Stimulated activated CD4-positive, alpha-beta T cell treated with anti-CD3 and anti-CD28 coated beads, Interleukin-12 subunit alpha, Interleukin-12 subunit beta, amount 100 ng/mL, for 4 hours (primary cell): ENCODE results near the gene GOLGA5.
"Not testable (repeated sequence)": the region's sequence is repeated elsewhere in the genome, so short reads cannot be mapped to it uniquely, and the experiment has no call there.

ENCODE experiments used
- DNase-seq: peaks from one replicate; pipeline ENCODE4 v3.0.0-alpha.2; 2020

GOLGA5 gene

DNA sequence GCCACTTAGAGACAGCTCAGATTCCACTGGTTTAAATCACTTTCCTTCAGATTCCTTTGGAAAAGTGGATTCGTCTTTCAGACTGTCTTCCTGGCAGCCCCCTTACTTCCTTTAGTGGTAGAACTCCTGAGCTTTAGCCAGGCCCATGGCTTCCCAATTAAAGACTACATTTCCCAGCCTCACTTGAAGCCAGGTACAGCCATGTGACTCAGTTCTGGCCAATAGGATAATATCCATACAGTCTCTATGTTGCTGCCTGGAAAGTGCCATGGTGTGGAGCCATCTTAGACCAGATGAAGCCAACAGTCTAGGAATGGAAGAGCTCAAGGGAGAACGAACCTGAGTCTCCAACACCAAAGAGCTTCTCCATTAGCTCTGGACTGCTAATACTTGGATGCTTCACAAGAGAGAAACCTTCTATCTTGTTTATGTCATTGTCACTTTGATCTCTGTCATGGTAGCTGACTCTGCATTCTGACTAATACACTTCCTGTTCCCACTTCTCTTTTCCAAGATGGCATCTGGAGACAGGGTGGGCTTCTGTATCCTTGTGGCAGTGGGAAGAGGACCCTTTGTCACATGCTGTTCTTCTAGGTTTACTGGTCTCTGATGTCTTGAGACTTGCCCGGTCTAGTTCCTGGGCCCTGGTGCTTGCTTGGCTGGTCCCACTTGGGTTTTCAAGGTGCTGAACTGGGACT is 15.1 kb upstream of the GOLGA5 start:
- DNase-seq = not testable (repeated sequence)

DNA sequence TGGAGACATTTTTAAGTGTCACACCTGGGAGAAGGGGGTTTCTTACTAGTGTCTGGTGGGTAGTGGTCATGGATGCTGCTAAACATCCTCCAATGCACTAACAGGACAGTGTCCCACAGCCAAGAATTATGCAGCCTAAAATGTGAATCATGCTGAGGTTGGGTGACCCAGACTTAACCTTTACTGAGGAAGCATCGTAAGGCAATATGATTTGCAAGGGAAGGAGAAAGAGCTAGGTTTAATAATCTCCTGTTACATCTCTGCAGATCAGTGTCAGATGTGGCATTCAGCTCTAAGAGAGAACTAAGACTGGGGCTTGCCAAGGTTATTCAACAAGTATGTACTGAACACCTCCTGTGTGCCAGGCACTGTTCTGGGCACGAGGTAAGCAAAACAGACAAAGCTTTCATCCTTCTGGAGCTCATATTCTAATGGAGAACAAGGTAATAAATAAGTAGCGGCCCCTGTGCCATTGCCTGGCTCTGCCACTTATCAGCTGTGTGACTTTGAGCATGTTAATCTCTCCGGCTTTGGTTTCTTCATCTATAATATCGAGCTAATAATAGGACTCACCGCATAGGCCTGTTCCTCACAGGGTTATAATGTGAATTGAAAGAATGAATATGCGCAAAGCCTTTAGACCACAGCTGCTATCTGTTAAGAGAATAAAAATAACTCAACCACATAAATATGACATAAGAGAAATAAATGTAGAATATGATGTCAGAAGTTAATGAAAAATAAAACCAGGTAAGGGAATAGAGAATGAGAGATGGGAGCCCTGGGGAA is 13.5 kb upstream of the GOLGA5 start:
- DNase-seq = no peak

DNA sequence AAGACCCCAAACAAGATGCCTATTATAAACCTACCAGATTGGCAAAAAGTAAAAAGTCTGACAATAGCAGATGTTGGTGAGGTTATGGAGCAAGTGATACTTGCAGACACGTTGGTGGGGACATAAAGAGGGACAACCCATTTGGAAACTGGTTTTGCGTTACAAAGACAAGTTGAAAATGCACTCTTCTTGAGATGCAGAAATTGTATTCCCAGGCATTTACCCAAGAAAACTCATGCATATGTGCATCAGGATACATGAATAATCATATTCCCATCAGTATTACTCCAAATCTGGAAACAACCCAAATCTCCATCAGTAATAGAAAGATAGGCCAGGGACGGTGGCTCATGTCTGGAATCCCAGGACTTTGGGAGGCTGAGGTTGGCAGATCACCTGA is 12.8 kb upstream of the GOLGA5 start:
- no peak for DNase-seq

DNA sequence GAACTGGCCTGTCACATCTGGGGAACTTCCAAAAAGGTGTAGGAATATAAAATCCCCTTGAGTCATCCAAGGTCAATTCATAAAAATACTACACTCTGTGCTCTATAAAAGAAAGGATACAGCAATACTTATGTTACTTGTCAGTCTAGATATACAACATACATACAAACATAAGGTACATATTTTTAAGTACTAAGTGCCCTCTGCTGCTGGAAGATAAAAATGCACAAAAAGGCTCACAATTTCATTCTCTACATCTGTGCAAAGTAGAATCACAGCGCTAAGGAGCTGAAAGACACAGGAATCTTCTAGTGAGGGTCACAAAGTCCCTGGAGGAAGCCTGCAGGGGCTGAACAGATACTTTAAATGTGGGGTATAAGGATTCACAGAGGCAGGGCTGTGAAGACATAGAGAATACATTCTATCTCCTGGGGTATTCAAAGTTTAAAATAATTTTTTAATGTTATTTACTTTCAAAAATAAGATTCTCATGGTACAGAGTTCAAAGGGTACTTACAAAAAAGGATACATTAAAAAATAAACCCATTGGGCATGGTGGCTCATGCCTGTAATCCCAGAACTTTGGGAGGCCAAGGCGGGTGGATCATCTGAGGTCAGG is 10.2 kb upstream of the GOLGA5 start:
- DNase-seq = no peak

DNA sequence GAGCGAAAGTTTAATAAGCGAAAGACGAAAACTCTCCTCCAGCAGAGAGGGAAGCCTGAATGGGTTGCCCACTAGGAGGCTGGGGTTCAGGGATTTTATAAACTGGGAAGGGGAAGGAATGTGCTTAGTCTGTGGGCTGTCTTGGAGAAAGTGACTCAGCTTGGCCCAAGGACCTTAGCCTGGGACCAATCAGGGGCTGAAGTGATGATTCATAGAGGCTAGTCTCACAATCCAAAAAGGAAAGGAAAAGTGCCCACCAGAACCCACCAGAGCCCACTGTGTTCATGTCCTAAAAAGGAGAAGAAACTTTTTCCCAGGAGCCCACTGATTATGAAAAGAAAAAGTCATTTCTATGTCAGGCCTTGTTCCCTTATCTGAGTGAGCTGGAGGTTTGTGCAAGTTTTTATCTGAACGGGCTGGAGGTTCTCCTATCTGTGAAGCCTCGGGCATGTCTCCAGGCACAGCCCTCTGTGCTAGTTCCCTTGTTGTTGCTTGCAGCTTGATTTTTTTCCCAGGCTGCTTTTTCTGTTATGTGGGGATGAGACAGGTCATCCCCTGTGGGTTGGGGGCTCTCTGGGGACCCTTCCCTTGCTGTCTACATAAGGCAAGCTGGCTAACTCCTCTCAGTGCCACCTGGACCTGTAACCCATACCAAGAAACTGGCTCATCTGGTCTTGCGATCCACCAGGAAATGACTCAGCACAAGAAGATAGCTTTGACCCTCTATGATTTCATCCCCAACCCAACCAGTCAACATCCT is 8.3 kb upstream of the GOLGA5 start:
- DNase-seq = no peak

DNA sequence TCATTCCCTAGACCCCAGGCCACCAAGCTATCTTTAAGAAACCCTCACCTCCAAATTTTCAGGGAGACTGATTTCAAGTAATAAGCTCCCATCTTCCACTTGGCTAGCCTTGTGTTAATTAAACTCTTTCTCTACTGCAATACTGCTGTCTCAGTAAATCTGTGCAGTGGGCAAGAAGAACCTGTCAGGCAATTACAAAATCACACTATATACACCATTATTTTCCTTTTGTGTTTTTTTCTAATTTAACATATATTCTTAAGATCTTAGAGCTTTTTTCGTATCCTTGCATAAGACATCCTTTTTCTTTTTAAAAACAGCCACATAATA is 7.7 kb upstream of the GOLGA5 start:
- DNase-seq = no peak

DNA sequence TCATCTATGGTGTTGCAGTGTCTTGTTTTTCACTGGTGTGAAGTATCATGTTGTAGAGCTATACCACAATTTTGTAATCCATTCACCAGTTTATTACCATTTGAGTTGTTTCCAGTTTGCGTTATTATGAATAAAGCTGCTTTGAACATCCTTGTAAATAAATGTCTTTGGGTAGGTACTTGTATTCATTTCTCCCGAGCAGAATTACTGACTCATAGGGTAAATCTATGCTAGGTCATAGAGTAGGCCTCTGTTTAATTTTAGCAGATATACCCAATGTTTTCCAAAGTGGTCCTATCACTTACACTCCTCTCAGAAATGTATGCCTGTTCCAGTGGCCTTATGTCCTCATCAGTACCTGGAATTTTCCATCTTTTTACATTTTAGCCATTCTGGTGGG is 6.6 kb upstream of the GOLGA5 start:
- no peak for DNase-seq

DNA sequence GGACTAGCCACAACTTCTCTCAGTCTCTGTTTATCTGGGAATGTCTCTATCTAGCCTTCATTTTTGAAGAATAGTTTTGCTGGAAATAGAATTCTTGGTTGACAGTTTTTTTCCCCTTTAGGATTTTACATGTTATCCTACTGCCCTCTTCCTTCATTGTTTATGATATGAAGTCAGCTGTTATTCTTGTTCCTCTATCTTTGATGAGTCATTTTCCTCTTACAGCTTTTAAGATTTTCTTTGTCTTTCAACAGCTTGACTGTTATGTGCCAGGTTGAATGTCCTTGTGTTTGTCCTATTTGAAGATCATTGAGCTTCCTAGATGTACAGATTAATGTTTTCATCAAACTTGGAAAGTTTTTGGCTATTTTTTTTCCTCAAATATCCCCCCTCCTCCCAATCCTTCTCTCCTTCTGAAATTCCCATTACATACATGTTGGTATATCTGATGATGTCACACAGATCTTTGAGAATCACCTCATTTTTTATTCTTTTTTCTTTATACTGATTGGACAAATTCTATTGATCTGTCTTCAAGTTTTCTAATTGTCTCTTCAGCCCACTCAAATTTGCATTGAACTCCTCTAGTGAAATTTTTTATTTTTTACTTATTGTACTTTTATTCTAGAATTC is 4.5 kb upstream of the GOLGA5 start:
- no peak for DNase-seq

DNA sequence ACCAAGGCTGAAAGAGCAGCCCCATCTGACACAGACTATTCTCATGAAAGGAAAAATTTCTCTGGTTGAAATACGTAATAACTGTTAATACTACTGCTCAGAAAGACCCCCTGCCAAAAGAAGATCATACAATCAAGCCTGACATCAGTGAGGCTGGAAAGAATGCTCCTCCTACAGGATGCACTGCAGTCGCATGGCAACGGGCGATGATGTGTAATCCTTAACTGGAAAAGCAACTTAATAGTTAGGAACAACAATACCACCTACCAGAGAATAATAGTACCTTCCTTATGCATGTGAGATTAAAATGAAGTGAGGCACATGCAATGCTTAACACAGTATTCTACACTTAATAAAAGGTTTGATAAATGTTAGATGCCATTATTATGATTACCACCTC is 1.2 kb upstream of the GOLGA5 start:
- DNase-seq = no peak

DNA sequence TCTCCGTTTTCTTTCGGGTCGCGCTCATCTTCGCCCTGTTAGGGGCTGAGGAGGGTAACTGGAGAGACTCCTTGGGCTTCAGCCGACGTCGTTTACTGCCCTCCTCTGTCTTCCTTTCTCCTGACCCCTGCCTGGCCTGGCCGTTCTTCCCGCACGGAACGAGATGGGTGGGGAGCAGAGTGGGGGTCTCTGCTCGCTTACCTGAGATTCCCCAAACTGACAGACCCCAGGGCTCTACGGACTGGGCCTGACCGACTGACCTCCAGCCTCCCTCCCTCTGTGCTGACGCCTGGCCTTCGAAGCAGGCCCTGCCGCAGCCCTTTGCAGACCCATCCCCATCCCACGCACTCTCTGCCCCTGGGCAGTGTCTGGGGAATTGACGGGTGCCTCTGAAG is 439 bp downstream of the GOLGA5 start:
- peak; percentile 4 for DNase-seq

DNA sequence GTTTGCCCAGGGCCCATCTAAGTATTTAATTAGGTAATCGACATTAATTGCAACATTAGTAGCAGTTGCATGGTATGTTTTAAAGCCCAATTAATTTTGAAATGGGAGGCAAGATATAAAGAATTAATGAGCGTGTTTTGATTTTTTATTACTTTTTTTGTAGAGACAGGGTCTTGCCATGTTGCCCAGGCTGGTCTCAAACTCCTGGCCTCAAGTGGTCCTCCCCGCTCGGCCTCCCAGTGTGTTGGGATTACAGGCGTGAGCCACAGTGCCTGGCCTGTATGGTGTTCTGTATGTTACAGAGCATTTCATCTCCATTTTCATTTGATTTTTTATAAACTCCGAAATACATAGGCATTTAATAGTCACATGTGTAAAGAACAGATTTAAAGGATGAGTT is 856 bp downstream of the GOLGA5 start:
- DNase-seq = no peak

DNA sequence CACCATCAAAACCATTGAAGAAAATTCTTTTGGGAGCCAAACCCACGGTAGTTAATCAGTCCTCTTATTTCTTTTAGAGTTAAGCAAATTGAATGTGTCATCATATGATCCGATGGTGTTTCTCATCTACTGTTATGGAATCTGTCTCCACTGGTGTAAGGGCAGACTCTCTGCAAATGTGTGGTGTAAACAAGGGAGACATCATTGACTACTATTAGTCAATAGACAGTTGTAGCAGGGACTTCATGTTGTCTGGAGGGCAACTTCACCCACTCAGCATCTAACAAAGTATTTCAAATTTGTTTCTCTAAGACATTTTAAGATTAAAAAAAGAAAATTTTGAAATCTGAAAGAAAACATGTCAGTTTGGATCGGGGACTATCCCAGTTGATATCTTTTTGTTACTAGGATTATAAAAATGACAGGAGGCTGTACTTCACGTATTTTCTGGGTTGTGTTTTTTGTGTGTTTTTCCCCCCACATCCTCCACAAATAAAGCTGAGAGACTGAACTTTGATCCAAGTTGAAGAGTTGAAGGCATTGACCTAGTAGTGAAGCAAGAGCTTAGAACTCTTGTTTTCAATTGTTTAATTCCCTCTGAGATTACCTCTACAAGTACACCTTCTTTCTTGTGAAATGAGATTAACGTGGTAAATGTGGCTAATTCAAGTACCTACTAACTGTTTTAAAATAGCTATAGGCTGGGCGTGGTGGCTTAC is 4.0 kb downstream of the GOLGA5 start:
- DNase-seq = no peak

DNA sequence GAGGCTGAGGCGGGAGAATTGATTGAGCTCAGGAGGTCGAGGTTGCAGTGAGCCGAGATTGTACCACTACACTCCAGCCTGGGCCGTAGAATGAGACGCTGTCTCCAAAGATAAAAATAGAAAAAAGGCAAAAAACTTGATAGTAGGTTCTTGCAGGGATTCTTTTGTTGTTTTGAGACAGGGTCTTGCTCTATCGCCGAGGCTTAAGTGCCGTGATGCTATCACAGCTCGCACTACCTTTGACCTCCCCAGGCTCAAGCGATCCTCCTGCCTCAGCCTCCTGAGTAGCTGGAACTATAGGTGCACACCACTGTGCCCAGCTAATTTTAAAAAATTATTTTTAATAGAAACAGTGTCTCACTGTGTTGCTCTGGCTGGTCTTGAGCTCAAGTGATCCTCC is 4.7 kb downstream of the GOLGA5 start:
- no peak for DNase-seq

DNA sequence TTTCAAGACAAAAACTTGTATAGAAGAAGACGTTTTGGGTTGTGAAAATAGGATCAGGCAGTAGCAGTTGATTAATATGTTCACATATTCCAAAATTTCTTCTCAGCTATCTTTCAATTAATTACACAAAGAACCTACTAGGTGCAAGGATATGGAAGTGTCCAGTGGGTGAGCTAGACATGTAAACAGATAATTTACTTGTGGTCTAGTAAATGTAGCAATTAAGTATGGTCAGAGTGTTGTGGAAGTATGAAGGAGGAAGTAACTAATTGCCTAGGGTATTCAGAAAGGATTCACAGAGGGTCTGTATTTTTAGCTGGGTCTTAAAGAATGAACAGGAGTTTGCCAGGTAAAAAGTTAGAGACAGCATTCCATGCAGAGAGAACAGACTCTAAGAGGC is 5.9 kb downstream of the GOLGA5 start:
- DNase-seq = no peak

DNA sequence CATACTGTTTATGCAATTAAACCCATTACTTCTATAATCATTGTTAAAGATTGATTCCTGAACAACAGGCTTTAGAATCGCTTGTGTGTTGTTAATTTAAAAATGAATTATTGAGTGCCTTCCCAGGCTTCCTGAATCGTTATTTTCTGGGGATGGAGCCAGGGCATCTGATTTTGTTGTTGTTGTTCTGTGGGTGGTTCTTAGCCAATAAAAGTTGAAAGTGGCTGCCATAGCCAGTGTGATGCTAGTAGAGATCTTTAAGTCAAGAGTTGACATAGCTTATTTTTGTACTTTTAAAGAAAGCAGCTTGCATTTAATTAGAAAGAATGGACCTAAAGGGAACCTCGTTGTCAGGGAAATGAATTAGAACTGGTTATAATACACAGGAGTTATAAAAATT is 6.4 kb downstream of the GOLGA5 start:
- no peak for DNase-seq

DNA sequence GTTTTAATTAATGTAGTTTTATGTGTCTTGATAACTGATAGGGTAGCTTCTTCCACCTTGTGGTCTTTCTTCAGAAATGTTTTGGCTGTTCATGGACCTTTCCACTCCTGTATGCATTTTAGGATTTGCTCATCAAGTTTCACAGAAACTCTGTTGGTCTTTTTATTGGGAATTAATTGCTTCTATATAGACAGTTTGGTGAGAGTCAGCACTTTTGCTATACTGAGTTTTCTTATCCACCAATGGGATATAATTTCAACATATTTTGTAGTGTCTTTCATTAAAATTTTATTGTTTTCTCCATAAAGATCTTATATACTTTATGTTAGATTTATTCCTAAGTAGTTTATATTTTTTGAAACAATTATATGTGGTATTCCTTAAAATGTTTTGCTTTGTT is 7.8 kb downstream of the GOLGA5 start:
- no peak for DNase-seq

DNA sequence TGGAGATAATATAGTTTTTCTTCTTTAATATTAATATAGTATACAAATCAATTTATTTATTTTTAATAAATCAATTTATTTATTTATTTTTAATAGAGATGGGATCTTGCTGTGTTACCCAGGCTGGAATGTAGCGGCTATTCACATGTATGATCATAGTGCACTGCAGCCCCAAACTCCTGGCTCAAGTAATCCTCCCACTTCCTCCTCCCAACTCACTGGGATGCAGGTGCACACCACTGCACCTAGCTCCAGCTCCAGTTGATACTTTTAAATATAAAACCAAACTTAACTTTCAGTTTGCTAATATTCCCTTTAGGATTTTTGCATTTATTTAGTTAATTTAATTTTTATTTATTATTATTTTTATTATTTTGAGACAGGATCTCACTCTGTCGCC is 8.6 kb downstream of the GOLGA5 start:
- no peak for DNase-seq

DNA sequence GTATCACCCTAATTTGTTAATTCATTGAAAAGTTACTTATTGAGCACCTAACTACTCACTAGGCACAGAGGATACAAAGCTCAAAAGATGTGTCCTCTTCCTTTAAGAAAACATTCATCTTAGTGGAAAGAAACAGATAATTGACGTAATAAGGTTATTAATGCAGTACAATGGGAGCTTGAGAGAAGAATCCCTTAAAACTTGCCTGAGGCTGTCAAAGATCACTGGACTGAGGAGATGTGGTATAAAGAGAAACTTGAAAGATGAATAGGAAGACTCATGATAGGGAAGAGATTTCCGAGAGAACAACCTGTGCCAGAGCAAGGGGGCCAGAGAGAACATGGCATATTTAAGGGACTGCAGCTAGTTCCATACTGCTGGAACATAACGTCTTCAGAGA is 19.1 kb downstream of the GOLGA5 start:
- no peak for DNase-seq

DNA sequence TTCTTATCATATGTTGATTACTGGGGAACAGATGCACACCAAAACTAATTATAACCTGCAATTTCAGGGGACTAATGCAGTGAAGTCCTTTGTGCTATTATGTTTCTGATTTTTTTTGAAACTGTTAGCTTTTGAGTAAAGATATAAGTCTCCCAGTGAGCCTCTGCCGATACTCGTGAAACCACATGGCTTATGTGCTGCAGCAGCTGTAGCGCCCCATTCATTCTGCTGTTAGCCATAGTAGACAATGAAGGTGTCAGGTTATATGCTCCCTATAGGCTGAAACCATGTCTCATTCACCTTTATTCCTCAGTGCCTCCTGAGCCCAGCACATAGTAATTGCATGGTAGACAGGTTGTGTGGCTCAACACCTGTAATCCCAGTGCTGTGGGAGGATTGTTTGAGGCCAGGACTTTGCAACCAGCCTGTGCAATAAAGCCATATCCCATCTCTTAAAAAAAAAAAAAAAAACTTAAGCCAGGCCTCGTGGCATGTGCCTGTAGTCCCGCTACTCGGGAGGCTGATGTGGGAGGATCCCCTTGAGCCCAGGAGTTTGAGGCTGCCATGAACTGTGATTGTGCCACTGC is 25.0 kb downstream of the GOLGA5 start:
- no peak for DNase-seq

DNA sequence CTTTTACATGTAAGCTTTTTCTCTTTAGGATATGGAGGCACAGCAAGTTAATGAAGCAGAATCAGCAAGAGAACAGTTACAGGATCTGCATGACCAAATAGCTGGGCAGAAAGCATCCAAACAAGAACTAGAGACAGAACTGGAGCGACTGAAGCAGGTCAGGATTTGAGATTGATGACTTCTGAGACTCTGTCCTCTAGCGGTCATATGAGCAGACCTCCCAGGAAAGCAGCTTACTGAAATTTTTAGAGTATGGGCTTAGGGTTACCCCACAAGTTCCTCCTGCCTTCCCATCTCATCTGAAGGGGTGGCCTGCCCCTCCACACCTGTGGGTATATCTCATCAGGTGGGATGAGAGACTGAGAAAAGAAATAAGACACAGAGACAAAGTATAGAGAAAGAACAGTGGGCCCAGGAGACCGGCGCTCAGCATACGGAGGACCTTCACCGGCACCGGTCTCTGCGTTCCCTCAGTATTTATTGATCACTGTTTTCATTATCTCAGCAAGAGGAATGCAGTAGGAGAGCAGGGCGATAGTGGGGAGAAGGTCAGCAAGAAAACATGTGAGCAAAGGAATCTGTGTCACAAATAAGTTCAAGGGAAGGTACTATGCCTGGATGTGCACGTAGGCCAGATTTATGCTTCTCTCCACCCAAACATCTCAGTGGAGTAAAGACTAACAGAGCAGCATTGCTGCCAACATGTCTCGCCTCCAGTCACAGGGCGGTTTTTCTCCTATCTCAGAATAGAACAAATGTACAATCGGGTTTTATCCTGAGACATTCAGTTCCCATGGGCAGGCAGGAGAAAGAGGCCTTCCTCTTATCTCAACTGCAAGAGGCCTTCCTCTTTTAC is 25.8 kb downstream of the GOLGA5 start:
- DNase-seq = not testable (repeated sequence)

DNA sequence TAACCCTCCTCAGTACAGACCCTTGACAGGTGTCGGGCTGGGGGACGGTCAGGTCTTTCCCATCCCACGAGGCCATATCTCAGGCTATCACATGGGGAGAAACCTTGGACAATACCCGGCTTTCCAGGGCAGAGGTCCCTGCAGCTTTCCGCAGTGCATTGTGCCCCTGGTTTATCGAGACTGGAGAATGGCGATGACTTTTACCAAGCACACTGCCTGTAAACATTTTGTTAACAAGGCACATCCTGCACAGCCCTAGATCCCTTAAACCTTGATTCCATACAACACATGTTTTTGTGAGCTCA is 26.4 kb downstream of the GOLGA5 start:
- not testable (repeated sequence) for DNase-seq
